Endothelial cell of umbilical vein (primary cell): ENCODE data around the gene SRGAP1.

Experiments used
- EZH2 ChIP-seq: IDR thresholded peaks from 2 replicates; pipeline ENCODE4 v1.6.1; 2012; ENCODE audit warnings: borderline replicate concordance, low read depth, mild to moderate bottlenecking, moderate library complexity, low read length, inconsistent platforms; ENCODE audit not compliant: severe bottlenecking
- FOS ChIP-seq: IDR thresholded peaks from 2 replicates; pipeline ENCODE4 v1.6.1; 2011; ENCODE audit warnings: mild to moderate bottlenecking, low read length, moderate library complexity, borderline replicate concordance; ENCODE audit not compliant: insufficient read depth
- GATA2 ChIP-seq: IDR thresholded peaks from 2 replicates; pipeline ENCODE4 v1.7.0; 2011; ENCODE audit warnings: low read depth, mild to moderate bottlenecking, moderate library complexity, mixed read lengths, low read length; ENCODE audit not compliant: insufficient read length, insufficient read depth
- JUN ChIP-seq: IDR thresholded peaks from 2 replicates; pipeline ENCODE4 v1.6.1; 2011; ENCODE audit warnings: borderline replicate concordance, low read depth; ENCODE audit not compliant: insufficient read length, insufficient read depth
- MAX ChIP-seq: IDR thresholded peaks from 2 replicates; pipeline ENCODE4 v1.6.1; 2011; ENCODE audit not compliant: insufficient read depth, insufficient read length
- MYC ChIP-seq: IDR thresholded peaks from one replicate; pipeline ENCODE4 v1.6.1; 2011; ENCODE audit warnings: mild to moderate bottlenecking, low read depth, low read length
- POLR2A ChIP-seq: IDR thresholded peaks from 2 replicates; pipeline ENCODE4 v1.6.1; 2012; ENCODE audit warnings: low read depth, mild to moderate bottlenecking, control low read depth, low read length
- POLR2AphosphoS5 ChIP-seq: IDR thresholded peaks from 2 replicates; pipeline ENCODE4 v1.6.1; 2012; ENCODE audit warnings: low read depth, mild to moderate bottlenecking, control low read depth, low read length, moderate library complexity; ENCODE audit not compliant: insufficient read depth
- TF ChIP-seq, protein P1 (sequence below), 2 donors: IDR thresholded peaks; 1 replicate in 1 of 2; 2 replicates in 1 of 2; pipeline ENCODE4 v1.5.1; 2011; ENCODE audit warnings: low read length in 2 of 2, mild to moderate bottlenecking in 2 of 2, moderate library complexity in 2 of 2, control low read depth in 1 of 2, inconsistent platforms in 1 of 2, low read depth in 1 of 2; ENCODE audit not compliant: insufficient read depth in 1 of 2; ENCODE audit errors: extremely low read depth in 1 of 2

GRCh38 chr12:64180951-64181350 lies 336.5 kb downstream of the SRGAP1 start:
- TF ChIP-seq, protein P1, sequence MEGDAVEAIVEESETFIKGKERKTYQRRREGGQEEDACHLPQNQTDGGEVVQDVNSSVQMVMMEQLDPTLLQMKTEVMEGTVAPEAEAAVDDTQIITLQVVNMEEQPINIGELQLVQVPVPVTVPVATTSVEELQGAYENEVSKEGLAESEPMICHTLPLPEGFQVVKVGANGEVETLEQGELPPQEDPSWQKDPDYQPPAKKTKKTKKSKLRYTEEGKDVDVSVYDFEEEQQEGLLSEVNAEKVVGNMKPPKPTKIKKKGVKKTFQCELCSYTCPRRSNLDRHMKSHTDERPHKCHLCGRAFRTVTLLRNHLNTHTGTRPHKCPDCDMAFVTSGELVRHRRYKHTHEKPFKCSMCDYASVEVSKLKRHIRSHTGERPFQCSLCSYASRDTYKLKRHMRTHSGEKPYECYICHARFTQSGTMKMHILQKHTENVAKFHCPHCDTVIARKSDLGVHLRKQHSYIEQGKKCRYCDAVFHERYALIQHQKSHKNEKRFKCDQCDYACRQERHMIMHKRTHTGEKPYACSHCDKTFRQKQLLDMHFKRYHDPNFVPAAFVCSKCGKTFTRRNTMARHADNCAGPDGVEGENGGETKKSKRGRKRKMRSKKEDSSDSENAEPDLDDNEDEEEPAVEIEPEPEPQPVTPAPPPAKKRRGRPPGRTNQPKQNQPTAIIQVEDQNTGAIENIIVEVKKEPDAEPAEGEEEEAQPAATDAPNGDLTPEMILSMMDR (IDR thresholded peaks at IDR 0.05; ENCODE audit: extremely low read depth in 1 of 2, insufficient read depth in 1 of 2, low read depth in 1 of 2, low read length in 2 of 2) = no peak
- TF ChIP-seq POLR2AphosphoS5 (no peak), POLR2A (no peak), EZH2 (no peak), MAX (no peak), JUN (no peak), FOS (no peak), GATA2 (peak; percentile 27), MYC (no peak)
